Stimulated activated CD4-positive, alpha-beta T cell treated with anti-CD3 and anti-CD28 coated beads, Interleukin-1b, Interleukin-23, amount 100 ng/mL, for 4 hours (primary cell): ENCODE results near the gene RAP2A.

Source experiments
- DNase-seq, 2 donors: peaks; one replicate each; pipeline ENCODE4 v3.0.0-alpha.2; 2020; ENCODE audit warnings: low read depth in 2 of 2

The RAP2A gene

DNA sequence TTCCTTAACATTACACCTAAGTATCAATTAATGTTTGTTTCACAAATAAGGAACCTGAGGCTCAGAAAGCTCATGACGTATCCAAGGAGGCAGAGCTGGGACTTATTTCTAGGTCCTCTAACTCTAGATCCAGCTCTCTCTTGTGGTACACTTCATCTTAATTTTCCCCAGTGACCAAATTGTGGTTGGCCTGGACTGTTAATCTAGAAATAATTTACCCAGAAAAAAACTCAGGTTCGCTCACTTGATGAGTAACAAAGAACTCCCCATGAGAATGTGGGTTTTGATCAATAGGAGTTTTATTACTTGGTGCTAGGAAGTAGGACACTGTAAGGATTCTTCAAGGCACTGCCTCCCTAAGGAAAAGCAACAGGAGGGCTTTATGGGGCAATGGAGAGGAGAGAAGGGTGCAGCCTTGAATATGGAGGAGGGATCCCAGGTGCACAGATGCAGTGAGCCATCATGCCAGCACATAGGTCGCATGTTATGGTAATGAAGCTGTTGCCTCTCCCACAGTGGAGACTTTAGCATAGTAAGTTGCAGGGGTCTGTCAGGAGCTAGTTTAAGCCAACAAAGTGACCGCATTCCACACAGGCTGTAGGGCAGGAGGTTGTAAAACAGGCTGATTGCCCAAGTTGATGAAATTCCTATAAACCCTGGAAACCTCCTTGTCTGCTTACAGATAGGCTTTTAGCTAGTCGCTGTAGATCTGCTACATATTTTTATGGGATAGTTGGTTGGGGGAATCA lies 14.7 kb downstream of the RAP2A start:
- DNase-seq, result no peak

DNA sequence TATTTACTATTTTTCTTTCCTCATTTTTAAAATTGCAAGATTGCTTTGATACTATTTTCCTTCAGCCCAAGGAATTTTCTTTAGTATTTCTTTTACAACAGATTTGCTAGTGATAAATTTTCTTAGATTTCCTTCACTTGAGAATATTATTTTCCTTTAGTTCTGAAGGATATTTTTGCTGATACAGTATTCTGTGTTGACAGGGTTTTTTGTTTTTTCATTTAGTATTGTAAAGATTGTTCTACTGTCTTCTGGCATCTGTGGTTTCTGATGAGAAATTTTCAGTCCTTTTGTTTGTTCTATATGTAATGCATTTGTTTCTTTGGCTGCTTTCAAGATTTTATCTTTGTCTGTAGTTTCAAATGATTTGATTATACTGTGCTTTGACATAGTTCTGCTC lies 20.7 kb downstream of the RAP2A start:
- no peak for DNase-seq

DNA sequence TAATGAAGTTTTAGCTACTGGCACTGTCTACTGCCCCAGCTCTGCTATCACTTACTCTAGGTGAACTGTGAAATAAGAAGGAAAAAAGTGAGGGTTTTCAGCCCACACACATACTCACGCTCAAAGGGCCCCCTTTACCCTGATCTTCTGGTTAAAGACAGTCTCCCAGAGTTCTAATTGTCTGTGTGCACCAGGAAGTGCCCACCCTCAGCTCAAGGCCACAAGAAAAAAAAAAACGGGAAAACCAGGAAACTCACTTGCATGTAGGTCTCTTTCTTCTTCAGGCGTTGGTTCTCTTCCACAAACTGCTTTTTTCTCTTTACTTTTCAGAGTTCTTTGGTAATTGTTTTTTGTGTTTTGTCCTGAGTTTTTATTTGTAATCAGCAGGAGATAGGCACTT lies 22.1 kb downstream of the RAP2A start:
- no peak for DNase-seq

DNA sequence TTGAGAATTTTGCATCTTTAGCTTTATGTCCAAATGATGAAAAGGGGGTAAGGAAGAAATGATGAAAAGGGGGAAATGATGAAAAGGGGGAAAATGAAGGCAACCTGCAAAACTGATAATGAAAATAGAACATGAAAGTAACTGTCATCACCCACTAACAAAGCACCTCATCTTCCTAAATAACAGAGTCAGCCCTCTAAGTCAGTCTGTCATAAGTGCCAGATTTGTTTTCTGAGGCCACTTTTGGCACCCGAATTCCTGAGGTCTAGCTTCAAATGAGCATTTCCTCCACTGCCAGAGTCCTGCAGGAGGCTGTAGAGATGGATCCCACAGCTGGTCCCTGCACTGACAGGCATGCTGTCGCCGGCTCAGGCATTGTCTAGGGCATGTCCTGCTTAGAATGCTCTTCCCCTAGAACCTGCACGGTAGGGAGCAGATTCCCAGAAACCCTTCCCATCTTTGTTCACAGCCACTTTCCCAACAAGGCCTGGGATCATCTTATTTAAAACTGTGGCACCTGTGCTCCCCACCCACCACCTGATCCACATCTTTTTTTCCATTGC lies 25.3 kb downstream of the RAP2A start:
- no peak for DNase-seq

DNA sequence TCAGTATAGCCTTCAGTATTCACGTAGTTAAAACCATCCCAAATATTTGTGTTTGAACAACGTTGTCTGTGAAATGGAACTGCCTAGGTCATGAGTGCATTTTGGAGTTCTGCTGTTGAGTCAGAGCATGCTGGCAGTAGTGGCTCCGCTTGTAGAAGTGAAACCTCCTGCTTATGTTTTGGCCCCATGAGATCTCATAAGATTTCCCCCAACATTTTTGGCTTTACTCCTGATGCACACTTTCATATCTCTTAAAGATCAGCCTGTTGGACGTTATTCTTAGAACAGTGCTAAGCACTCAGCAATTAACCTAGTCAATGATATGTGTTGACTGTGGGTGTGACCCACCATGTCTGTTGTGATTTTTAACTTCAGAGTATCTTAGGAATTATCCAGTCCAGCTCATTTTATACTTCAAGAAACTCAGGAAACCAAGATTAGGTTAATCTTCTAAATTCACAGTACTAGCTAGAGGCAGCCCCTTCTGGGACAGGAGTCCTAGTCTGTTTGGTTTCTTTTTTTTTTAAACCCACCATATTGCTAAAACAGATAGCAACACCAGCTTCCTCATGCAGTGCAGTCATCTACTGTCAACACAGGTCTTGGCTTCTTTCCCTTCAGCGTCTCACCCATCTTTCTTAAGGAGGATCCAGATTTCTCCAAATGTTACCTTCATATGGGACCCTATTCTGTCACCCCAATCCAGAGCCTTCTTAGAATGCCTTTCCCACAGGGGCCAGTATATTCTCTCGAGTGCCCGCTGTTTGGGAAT lies 26.2 kb downstream of the RAP2A start:
- no peak for DNase-seq

DNA sequence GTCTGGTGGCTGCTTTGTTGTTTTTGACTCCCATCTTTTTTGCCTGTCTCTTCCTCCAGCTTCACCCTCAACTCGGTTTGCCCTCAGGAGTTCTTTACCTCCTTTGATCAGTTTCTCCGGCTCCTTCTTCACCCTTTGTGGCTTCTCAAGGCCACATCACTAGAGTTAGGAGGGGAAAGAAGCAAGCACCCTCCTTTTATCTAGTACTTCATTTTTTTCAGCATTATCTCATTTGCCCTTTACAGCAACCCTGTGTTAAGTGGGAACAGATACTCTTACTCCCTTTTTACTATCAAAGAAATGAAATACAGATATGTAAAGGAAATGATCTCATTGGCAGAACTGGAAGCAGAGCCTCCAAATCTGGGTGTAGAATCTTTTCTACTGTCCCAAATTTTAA lies 26.9 kb downstream of the RAP2A start:
- DNase-seq, result no peak

DNA sequence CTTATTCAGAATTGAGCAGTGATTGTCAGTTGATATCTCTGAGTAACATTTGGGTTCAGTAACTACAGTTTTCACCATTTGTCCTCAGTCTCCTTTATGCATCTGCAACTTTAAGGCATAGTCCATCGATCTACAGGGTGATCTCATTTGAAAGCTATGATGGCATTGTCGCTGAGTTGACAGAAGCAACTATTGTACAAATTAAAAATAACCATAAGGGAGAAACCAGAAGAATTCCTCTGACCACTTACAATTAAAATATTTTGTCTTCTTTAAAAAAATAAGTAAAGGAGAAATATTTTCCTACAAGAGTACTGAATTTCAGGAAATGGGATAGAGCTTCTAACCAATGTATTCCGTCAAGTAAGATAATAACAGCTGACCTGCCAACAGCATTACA lies 30.6 kb downstream of the RAP2A start:
- no peak for DNase-seq

DNA sequence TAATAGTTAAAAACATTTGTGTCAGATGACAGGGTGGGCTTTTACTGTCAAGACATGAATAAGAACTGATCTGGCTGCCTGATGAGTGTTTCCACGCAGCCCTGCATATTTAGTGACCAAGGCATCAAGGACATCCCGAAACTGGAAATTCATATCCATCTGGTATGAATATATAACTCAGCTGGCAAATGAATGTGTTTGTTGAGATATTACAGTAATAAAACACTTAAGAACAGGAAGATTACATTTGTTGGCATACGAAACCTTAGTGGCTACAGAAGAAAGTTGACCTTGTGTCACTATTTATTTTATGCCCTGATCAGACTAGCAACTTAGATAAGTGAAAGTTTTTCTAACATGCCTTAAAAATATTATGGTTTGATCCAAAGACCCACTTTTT lies 32.8 kb downstream of the RAP2A start:
- DNase-seq, result no peak

DNA sequence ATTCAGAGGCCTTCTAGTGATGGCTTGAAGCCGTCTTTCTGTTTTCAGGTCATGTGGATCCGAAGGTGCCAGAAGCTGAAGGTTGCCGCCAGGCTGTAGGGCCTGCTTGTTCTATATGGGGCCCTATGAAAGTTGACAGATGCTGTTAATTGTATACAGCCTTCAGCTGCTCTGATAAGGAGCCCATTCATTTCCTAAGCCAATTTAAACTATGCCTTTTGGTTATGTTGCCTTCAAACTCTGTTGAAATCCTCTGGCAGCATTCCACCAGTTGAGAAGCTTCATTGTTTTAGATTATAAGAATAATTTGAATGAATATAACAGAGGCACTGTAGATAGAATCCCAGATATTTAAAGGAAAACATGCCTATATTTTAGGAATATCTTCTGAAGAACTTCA lies 34.4 kb downstream of the RAP2A start:
- no peak for DNase-seq

DNA sequence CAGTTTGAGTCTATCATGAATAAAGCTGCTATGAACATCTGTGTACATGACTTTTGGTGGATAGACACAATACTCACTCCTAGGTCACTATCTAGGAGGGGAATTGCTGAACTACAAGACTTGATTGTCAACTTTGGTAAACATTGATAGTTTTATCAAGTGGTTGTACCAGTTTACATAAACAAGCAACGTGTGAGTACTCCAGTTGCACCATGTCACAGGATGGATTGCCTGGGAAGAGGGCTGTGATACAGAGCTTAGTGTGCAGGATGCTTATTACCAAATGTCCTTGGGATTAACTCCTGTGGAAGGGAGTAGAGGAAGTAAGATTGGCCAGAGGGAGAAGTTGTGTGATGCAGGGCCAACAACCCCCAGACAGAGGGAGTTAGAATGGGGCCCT lies 37.7 kb downstream of the RAP2A start:
- DNase-seq, result no peak

DNA sequence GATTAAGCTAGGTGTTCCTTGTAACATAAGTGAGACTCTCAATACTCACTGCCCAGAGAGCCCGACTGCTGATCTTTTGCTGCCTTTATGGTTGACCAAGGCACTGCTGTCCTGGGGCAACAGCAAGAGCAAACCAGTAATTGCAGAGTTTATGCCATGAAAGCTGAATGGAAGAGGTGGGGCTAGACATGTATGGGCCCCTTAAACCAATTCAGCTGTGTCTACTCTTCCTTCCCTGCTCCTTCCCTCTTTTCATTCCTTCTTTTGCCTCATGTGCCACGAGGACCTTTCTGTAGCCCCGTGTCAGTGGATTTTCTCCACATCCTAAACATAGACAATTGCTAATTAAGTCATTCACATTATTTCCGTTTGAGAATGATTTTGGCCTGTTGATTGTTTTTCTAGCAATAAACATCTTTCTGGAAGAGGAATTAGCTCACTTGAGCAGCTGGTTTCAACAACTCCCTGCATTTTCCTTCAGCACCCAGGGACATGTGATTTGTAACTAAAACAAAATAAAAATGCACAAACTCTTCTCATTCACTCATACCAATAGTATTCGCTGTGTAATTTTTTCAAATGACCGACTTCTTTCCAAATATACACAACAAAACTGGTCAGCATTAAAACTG lies 40.5 kb downstream of the RAP2A start:
- DNase-seq, result no peak

DNA sequence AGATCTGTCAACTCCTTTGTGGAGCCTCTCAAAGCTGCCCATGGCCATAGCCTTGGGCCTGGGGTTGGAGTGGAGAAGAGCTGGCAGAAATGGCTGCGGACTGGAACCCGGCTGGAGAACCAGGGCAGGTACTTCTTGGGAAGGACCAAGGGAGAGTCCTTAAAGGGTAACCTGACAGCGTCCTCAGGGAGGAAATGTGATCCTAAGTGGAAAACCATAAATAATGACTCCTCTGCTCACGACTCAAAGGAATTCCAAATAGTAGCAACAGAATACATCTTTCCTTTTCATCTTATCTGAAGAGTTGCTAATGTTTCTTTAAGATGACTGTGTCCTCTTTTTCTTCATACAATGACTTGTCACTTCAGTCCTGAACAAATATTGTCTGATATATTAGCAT lies 41.0 kb downstream of the RAP2A start:
- DNase-seq, result no peak

DNA sequence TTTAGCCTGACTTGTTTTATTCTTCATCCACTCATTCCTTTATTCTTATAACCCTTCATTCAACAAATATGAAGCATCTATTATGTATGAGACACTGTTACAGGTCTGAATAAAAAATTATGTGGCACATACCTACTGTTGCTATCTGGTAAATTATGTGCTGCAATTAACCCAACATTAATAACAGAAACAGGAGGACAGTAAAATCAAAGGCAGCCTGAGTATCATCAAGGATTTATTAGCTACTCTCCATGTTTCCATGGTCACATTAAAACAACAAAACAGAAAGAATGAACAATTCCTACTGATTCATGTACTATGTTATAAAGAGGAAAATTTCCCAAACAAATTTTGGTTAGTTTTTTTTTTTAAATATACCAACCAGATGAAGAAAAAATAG lies 43.9 kb downstream of the RAP2A start:
- no peak for DNase-seq

DNA sequence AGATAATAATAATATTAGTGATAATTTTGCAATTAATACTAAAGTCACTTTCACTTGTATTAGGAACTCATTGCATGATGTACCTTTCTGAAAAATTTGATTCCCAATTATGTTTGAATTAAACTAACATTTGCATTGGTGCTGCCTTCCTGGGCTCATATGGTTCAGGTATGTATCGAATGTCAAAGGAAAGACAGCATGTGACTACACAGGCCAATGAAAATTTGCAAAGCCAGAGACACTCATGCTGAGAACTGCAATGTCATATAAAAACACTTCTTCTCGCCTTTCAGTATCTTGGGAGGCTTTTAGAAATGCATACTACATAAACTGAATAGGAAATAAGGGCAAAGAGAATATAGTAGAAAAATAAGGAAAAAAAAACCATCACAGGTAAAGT lies 44.3 kb downstream of the RAP2A start:
- DNase-seq, result no peak

DNA sequence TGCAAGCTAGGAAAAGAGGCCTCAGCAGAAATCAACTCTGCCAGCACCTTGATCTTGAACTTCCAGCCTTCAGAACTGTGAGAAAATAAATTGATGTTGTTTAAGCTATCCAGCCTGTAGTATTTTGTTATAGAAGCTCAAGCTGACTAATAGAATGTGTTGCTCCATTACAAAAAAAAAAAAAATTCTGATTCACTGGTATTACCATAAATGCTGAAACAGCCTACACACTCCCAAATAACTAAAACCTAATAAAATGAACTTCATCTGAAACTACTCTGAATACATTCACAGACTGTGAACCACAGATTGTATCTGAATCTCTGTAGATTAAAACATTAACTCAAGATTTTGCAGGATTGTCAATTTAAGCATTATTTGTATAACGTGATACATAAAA lies 49.5 kb downstream of the RAP2A start:
- no peak for DNase-seq

DNA sequence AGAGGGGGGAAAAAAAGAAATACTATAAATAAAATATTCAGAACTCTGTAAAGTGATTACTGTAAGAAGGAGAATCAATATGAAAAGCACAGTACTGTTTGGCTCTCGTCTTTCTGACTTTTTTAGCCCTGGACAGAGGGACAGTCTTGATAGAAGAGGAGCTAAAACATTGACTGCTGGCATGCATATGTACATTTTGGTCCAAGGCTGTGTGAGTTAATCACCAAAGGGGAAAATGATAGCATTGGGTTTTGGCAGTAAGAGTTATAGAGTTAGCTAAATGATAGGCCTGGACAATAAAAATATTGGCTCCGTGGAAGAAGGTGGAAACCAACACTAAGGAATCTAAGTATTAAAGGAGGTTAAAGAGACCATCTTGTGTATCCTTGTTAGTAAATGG lies 50.3 kb downstream of the RAP2A start:
- no peak for DNase-seq

DNA sequence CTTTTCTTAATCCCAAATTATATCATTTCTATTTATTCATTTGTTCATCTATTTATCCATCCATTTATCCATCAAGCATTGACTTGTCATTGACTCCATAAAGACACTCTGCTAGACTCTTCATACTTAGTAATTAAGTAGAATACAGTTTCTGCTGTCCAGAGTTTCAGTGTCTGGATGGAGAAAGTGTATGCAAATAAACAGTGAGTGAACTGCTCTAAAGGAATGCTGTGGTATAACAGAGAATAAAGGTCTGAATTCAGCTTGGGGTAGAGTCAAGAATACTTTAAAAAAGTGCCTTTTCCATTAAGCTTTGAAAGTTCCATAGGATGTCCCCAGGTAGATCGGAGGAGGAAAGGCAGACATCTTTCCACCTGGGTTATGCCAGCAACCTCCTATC lies 51.4 kb downstream of the RAP2A start:
- no peak for DNase-seq

DNA sequence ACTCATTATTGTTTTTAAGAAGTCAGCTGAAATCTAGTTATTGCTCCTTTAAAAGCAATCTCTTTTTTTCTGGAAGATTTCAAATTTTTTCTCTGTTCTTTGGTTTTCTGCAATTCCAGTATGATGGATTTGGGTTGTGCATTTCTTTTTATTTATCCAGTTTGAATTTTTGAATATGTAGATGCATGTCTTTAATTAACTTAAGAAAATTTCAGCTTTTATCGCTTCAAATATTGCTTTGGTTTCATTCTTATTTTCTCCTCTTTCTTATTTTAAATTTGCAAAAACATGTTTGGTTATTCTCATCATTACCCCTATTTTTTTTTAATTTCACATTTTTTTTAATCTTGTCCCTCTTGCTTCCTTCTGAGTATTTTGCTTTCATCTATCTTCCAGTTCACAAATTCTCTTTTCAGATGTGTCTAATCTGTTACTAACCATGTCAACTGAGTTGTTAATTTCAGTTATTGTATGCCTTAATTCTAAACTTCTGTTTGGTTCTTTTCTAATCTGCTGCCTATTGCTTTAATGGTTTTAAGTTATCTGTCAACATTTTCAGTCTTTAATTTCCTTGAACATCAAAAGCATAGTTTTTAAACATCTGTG lies 56.8 kb downstream of the RAP2A start:
- no peak for DNase-seq

DNA sequence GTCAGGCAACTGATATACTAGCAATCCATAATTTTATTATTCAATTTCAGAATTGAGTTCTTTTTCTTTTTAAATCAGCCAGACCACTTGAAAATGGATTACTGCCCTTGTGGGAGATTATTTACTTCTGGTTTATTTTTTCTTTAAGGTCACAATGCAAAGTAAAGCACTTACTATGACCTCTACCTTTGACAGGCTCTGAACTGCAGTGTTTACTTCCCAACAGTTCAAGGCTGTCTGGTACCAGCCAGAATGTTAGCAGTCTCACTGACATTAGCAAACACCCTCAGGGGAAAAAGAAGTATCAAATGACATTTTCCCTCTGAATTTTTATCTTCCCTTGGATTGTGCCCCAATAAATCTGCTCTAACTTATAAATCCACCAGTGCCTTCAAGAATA lies 57.5 kb downstream of the RAP2A start:
- DNase-seq, result no peak

DNA sequence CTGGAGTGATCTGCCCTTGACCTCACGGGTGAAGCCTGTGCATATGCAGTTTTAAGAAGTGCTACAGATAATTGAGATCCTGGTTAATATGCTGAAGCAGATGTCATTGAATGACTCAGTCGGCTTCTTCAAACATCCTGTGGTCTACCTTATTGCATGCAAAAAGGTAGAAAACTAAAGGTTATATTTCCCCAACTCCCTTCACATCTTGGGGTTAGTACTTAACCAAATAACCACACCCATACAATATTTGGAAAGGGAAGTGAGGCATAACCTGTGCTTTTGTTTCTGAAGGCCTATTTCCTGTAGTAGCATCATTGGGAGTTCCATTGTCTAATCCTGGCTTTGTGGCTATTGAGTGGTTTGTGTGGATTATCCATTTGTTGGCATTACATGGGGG lies 58.3 kb downstream of the RAP2A start:
- no peak for DNase-seq

DNA sequence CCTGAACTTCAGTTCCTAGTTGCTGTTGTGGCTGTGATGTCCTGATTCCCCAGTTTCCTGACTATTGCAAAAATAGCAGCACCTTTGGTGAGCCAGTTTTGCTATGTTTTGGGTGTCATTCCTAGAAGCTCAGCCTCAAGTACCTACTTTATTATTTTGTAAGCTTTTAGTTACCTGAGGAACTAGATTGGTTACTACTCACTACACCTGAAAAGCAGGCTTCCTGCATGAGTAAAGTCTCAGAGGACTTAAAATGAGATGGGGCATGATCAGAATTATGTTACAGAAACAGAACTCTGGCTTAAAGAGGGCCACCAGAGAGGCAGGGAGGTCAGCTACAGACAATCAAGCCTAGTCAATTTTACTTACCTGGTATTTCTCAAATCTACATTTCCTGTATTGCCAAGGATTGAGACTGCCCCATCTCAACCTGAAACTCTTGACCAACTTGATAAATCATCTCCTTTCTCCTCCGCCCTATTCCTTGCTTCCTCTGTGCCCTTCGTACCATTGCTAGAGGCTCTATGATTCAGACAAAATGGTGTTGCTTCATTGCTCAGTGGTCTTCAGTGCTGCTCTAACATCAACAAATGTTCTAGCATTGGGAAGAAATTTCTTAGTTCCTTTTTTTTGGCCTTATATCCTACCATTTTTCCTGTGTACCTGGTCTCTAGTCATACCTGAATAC lies 58.9 kb downstream of the RAP2A start:
- DNase-seq, result no peak

DNA sequence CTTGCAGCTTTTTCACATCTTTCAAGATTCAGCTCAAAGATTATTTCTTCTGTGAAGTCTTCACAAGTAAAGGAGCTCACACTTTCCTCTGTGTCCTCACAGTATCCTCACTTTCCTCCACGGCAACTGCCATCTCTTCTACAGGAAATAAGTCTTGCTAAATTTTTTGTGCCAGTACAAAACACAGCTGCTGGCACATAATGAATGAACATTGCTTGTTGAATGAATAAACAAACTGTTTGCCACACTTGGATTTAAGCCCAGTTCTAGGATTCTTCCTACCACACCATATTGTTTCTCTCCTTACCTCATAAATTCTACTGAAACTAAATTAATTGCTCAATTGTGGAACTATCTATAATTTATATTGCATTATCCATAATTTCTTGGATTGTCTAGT lies 59.5 kb downstream of the RAP2A start:
- DNase-seq, result no peak
